Neural progenitor cell (in vitro differentiated cells): ENCODE data around the gene ZBTB12.

Experiments
- CTCF ChIP-seq: fragments of 200-600 bp; sonication (generic); IDR thresholded peaks from 2 replicates; pipeline ENCODE4 v1.5.1; 2017; ENCODE audit warnings: antibody characterized with exemption, mild to moderate bottlenecking
- EZH2phosphoT487 ChIP-seq: fragments of 200-600 bp; sonication (generic); IDR thresholded peaks from 2 replicates; pipeline ENCODE4 v1.6.1; 2017; ENCODE audit warnings: antibody characterized with exemption

- TF ChIP-seq EZH2phosphoT487 (no peak), CTCF (no peak)
These were observed 32.5 kb downstream of the ZBTB12 start for GRCh38 chr6:31869343-31869742.
